Stimulated activated CD4-positive, alpha-beta T cell treated with anti-CD3 and anti-CD28 coated beads, Interleukin-15, amount 100 ng/mL, for 48 hours (primary cell): ENCODE data around the gene PPM1B.
A peak's percentile ranks its signal among the peaks of the same experiment; 100 is the strongest.
"Not testable (repeated sequence)": the region's sequence is repeated elsewhere in the genome, so short reads cannot be mapped to it uniquely, and the experiment has no call there.

ENCODE experiments used
- DNase-seq, 2 donors: peaks; one replicate each; pipeline ENCODE4 v3.0.0-alpha.2; 2020; ENCODE audit warnings: low read depth in 2 of 2

The PPM1B gene

GRCh38 chr2:44163777-44164176 lies 4.9 kb upstream of the PPM1B start:
- no peak for DNase-seq

- DNase-seq = no peak
Observed at GRCh38 chr2:44164617-44165016, 4.1 kb upstream of the PPM1B start.

- no peak for DNase-seq
Observed at GRCh38 chr2:44166096-44166495, 2.6 kb upstream of the PPM1B start.

GRCh38 chr2:44167311-44167907 lies 1.3 kb upstream of the PPM1B start:
- no peak for DNase-seq

GRCh38 chr2:44167908-44168680 lies 581 bp upstream of the PPM1B start:
- DNase-seq = peak; percentile 96 to 98

GRCh38 chr2:44169155-44169898 lies 652 bp downstream of the PPM1B start:
- peak; percentile 24 for DNase-seq

GRCh38 chr2:44170311-44170717 lies 1.6 kb downstream of the PPM1B start:
- no peak for DNase-seq

- DNase-seq = no peak
Observed at GRCh38 chr2:44171018-44171417, 2.3 kb downstream of the PPM1B start.

- DNase-seq = not testable (repeated sequence)
Observed at GRCh38 chr2:44171442-44171841, 2.8 kb downstream of the PPM1B start.

- no peak for DNase-seq
Observed at GRCh38 chr2:44172576-44172975, 3.9 kb downstream of the PPM1B start.

GRCh38 chr2:44178950-44179349 lies 10.3 kb downstream of the PPM1B start:
- no peak for DNase-seq

GRCh38 chr2:44181648-44182047 lies 13.0 kb downstream of the PPM1B start:
- no peak for DNase-seq

- no peak for DNase-seq
Observed at GRCh38 chr2:44184106-44184505, 15.4 kb downstream of the PPM1B start.

GRCh38 chr2:44186810-44187209 lies 18.1 kb downstream of the PPM1B start:
- DNase-seq = no peak

- no peak for DNase-seq
Observed at GRCh38 chr2:44187251-44187650, 18.6 kb downstream of the PPM1B start.

GRCh38 chr2:44188696-44189095 lies 20.0 kb downstream of the PPM1B start:
- DNase-seq = no peak

- no peak for DNase-seq
Observed at GRCh38 chr2:44189104-44189503, 20.4 kb downstream of the PPM1B start.

- DNase-seq = no peak
Observed at GRCh38 chr2:44190526-44190925, 21.9 kb downstream of the PPM1B start.

- DNase-seq = no peak
Observed at GRCh38 chr2:44191739-44192138, 23.1 kb downstream of the PPM1B start.

GRCh38 chr2:44192646-44193045 lies 24.0 kb downstream of the PPM1B start:
- DNase-seq = no peak

GRCh38 chr2:44195714-44196113 lies 27.0 kb downstream of the PPM1B start:
- DNase-seq = no peak

GRCh38 chr2:44197816-44198215 lies 29.1 kb downstream of the PPM1B start:
- no peak for DNase-seq

- no peak for DNase-seq
Observed at GRCh38 chr2:44200011-44200410, 31.3 kb downstream of the PPM1B start.
